ENCODE measurements around the gene PCDHGB2. TPM values are rescaled to one million over a fixed set of nuclear protein-coding genes. Genes with fewer than 3 reads are reported as not detected.
"Not testable (repeated sequence)": the region's sequence is repeated elsewhere in the genome, so short reads cannot be mapped to it uniquely, and the experiment has no call there.

The PCDHGB2 gene
- total RNA-seq, 4 donors from 2014 or later, result 2.1 to 5.3 (median 3.8) TPM

- TF ChIP-seq CTCF (IDR thresholded peaks at IDR 0.05; ENCODE audit: low read depth), result no peak
Observed at GRCh38 chr5:141398608-141399007, 38.8 kb downstream of the PCDHGB2 start.

- no peak for TF ChIP-seq CTCF (IDR thresholded peaks at IDR 0.05; ENCODE audit: low read depth)
Observed at GRCh38 chr5:141399555-141400258, 39.9 kb downstream of the PCDHGB2 start.

- no peak for TF ChIP-seq CTCF (IDR thresholded peaks at IDR 0.05; ENCODE audit: low read depth)
Observed at GRCh38 chr5:141402553-141403243, 42.9 kb downstream of the PCDHGB2 start, which contains the start of gene PCDHGA9. Gene PCDHGA9 (plus strand): TSS chr5:141402778. CDS start chr5:141402953, 175 bp downstream.

GRCh38 chr5:141403387-141403786 is 43.6 kb downstream of the PCDHGB2 start:
- no peak for TF ChIP-seq CTCF (IDR thresholded peaks at IDR 0.05; ENCODE audit: low read depth)

GRCh38 chr5:141407790-141408505 is 48.2 kb downstream of the PCDHGB2 start, which contains the start of gene PCDHGB6:
Gene PCDHGB6 (plus strand): TSS chr5:141408021. CDS start chr5:141408203, 182 bp downstream.
- not testable (repeated sequence) for TF ChIP-seq CTCF (IDR thresholded peaks at IDR 0.05; ENCODE audit: low read depth)

- no peak for TF ChIP-seq CTCF (IDR thresholded peaks at IDR 0.05; ENCODE audit: low read depth)
Observed at GRCh38 chr5:141409598-141410306, 50.0 kb downstream of the PCDHGB2 start.

Measured in subcutaneous adipose tissue (tissue), 4 donors.